Right renal pelvis (tissue), 4 donors: ENCODE measurements around the gene LONP1. TPM values are rescaled to one million over a fixed set of nuclear protein-coding genes. Genes with fewer than 3 reads are reported as not detected.
"Not testable (repeated sequence)": the region's sequence is repeated elsewhere in the genome, so short reads cannot be mapped to it uniquely, and the experiment has no call there.

Source experiments
- DNase-seq, 4 donors: peaks; one replicate each; pipeline ENCODE4 v3.0.0-alpha.2; 2013; ENCODE audit warnings: low read depth in 4 of 4, low spot score in 3 of 4, missing footprints in 1 of 4
- polyA plus RNA-seq, 4 donors: library from polyadenylated mRNA; unstranded; fragments of 120-200 nt; gene quantifications; one replicate each; pipeline ENCODE4 v1.2.1, GENCODE V29; 2013; ENCODE audit not compliant: insufficient read length in 4 of 4

The LONP1 gene
- polyA plus RNA-seq, 4 donors = 45.2 to 66.4 (median 50.1) TPM

- no peak for DNase-seq
Measured at GRCh38 chr19:5694167-5694955, 25.6 kb downstream of the LONP1 start.

- DNase-seq = no peak
Measured at GRCh38 chr19:5693195-5694166, 26.5 kb downstream of the LONP1 start.

- no peak for DNase-seq
Measured at GRCh38 chr19:5692723-5693194, 27.2 kb downstream of the LONP1 start.

- DNase-seq = no peak
Measured at GRCh38 chr19:5691822-5692722, 27.9 kb downstream of the LONP1 start.

- DNase-seq = peak in 1 of 4 donors; percentile 17
Measured at GRCh38 chr19:5690955-5691821, 28.8 kb downstream of the LONP1 start.

- DNase-seq = peak; percentile 93 to 99 (median 94)
Measured at GRCh38 chr19:5690125-5690954, 29.6 kb downstream of the LONP1 start, which contains the start of gene RPL36. Gene RPL36 (plus strand): TSS chr19:5690295. CDS start chr19:5690508, 213 bp downstream.

- not testable (repeated sequence) for DNase-seq
Measured at GRCh38 chr19:5688262-5688881, 31.6 kb downstream of the LONP1 start.

- DNase-seq = no peak
Measured at GRCh38 chr19:5687360-5688198, 32.4 kb downstream of the LONP1 start.

- peak; percentile 84 to 87 (median 85) for DNase-seq
Measured at GRCh38 chr19:5686647-5687359, 33.1 kb downstream of the LONP1 start.

- DNase-seq = no peak
Measured at GRCh38 chr19:5686326-5686646, 33.7 kb downstream of the LONP1 start.

GRCh38 chr19:5684694-5685430, 35.1 kb downstream of the LONP1 start:
- no peak for DNase-seq

- no peak for DNase-seq
Measured at GRCh38 chr19:5683177-5683886, 36.6 kb downstream of the LONP1 start.

GRCh38 chr19:5682107-5682482, 37.9 kb downstream of the LONP1 start:
- DNase-seq = no peak

GRCh38 chr19:5681391-5682106, 38.4 kb downstream of the LONP1 start:
- DNase-seq = no peak
